Middle frontal gyrus (tissue), 1 donor: ENCODE results near the gene ABR.

Source experiments
- DNase-seq: peaks from one replicate; pipeline ENCODE4 v3.0.0-alpha.2; 2015; ENCODE audit warnings: low spot score; ENCODE audit errors: extremely low spot score

ABR gene

DNA sequence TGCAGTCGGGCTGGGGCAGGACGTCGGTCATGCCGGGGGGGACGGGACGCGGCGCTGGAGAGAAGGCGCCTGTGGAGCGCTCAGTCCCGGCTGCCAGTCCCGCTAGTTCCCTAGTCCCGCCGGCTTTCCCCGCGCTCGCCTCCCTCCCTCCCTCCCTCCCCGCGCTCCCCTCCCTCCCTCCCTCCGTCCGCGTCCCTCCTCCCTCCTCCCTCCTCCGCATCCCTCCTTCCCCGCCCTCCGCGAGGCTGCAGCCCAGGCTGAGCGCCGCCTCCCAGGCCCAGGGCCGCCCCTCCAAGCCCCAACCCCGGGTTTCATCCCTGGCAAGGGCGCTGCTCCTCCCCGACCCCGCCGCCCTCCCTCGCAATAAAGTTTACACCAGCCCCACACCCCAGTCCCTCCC lies 148.1 kb downstream of the ABR start:
- no peak for DNase-seq

GRCh38 chr17:1030684-1031532 lies 148.9 kb downstream of the ABR start:
- no peak for DNase-seq

DNA sequence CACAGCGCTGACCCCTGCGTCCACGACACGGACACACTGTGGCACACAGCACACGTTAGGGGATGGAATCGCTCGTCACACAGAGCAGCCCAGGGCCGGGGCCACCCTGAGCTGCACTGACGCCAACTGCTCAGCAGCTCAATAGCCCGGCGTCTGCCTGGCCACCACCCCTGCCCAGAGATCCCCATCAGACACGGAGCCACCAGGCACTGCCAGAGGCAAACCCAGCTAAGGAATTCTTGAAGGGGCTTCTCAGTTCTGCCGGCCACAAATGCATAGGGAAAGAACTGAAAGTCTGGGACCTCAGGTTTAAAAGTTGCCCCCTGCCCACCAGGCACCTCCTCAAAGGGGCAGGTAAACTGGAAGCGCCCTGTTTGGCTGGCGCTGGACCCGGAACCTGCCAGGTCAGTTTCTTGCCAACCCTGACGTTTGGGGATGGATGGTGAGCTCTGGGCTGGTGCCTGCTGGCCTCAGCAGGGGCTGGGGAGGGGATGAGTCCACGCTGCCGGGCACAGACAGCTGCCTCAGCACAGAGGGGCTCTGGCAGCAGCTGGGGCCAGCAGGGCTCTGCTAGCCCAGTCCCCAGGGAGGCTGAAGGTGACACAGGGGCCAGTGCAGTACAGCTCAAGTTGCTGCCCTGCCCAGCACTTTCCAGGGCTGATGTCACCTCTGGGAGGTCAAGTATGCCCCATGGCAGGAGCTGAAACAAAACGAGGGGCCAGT lies 149.7 kb downstream of the ABR start:
- DNase-seq, result no peak

DNA sequence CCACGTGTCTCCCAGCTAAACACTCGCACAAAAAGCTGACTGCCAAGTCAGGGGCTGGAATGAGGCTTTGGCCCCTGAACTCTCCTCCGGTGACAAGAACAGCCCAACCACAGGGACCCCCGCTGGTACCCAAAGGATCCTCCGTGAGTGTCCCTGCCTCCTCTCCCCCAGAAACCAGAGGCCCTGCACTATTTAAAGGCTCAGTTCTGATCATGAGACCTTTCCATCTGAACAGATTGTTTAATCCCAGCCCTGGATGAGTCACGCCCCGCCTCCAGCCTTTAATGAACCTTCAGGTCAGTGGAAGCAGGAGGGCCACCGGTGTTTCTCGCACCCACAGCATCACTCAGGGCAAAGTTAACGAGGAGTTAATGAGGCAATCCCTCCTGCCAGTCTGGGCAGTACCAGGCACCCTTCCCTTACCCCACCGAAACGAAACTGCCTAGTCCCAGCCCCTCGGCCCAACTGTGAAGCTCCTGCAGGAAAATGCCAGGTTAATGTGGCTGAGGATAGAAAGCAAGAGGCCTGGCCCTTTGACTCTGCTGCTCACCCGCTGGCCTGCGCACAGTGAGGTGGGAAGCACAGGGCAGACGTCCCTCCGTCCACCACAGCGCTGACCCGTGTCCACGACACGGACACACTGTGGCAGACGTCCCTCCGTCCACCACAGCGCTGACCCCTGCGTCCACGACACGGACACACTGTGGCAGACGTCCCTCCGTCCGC lies 150.4 kb downstream of the ABR start:
- DNase-seq, result no peak

DNA sequence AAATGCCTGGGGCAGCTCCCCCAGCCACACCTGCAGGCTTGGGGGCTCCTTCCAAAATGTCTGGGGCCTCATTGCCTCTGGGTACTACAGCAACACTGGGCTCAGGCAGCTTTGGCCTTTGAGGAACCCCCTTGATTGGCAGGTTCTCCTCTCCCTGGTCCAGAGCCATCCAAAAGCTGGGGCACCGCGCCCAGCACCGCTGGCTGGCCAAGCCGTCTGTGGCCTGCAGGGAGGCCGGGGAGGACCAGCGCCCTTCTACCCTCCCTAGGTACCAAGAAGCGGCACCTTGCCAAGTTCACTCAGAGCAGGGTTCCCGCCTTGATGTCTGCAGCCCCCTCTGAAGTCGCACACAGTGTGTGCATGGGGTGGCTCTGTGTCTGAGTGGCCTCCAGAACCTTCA lies 152.7 kb downstream of the ABR start:
- no peak for DNase-seq

DNA sequence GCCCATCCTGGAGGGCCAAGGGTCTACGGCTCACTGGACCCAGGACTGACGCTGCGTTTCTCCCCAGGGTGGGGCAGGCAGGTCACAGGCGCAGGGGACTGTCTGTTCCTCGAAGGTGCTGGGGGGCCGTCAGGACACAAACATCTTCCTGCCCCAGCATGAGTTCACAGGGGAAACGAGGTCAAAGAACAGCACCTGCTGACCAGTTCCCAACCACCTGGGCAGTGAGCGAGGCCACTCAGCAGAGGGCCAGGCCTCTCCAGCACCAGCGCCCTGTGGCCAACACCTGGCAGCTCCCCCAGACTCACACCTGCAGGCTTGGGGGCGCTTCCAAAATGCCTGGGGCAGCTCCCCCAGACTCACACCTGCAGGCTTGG lies 153.2 kb downstream of the ABR start:
- no peak for DNase-seq

- DNase-seq, result no peak
Observed at GRCh38 chr17:1025733-1026598, 153.8 kb downstream of the ABR start.

GRCh38 chr17:1024076-1024475 lies 155.7 kb downstream of the ABR start:
- DNase-seq, result no peak

- no peak for DNase-seq
Observed at GRCh38 chr17:1022278-1023024, 157.3 kb downstream of the ABR start.

DNA sequence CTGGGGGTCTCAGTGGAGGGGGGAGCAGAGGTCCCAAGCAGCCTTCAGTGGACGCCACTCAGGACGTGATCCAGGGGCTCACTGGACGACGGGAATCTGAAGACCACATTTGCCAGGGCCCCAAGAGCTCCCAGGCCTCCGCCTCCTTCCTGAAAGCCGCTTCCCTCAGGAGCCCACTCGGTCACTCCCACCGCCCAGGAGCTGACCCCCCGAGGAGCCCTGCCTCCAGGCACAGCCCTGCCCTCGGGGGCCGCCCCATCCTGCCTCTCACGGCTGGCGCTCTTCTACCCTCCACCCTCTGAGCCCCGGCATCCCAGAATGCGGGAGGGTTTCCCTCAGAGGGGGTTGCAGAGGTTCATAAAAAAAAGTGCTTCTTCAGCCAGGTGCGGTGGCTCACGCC lies 158.6 kb downstream of the ABR start:
- no peak for DNase-seq

DNA sequence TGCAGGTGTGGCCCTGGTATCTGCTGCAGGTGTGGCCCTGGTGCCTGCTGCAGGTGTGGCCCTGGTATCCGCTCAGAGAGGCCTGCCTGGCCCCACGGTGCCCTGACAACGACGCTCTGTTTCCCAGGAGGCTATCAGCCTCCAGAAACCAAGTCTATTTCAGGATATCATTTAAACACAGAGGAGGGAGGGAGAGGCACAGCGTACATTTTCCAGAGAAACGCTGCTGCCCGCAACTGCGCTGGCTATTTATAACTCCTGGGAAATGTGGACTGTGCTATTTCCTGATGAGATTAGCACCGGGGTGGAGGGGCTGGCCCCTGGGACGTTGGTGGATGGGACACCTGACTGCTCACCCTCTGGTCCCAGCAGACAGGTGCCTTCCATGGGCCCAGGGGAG lies 160.3 kb downstream of the ABR start:
- DNase-seq, result no peak

DNA sequence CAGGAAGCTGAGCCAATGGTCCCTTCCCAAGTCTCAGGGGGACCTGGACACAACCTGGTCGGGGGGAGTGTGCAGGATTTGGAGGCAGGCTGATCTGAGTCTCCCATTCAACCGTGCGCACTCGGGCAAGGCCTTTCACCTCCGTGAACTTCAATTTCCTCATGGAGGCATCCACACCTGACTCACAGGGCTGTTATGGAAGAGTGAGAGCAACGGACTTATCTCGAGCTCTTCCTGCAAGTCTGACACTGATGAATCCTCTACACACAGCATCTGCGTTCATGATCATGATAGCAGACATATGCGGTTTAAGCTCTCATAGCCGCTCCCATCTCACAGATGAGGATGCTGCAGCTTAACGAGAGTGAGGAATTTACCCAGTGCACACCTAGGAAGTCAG lies 161.2 kb downstream of the ABR start:
- DNase-seq, result no peak

DNA sequence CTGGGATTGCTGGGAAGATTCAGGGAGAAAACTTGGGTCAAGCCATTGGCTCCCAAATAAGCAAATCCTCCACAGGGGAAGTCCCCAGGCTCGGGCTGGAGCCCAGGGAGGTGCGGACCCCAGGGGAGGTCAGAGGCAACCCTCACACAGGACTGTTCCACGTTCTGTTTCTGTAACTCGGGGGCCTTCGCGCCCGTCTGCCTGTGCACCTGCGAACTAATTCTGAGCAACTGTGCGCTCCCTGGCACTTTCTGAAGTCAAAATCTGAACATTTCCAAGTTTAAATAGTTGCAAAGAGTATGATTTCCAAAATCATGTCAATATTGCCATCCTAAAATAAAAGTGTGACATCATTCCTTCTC lies 166.1 kb downstream of the ABR start:
- no peak for DNase-seq

DNA sequence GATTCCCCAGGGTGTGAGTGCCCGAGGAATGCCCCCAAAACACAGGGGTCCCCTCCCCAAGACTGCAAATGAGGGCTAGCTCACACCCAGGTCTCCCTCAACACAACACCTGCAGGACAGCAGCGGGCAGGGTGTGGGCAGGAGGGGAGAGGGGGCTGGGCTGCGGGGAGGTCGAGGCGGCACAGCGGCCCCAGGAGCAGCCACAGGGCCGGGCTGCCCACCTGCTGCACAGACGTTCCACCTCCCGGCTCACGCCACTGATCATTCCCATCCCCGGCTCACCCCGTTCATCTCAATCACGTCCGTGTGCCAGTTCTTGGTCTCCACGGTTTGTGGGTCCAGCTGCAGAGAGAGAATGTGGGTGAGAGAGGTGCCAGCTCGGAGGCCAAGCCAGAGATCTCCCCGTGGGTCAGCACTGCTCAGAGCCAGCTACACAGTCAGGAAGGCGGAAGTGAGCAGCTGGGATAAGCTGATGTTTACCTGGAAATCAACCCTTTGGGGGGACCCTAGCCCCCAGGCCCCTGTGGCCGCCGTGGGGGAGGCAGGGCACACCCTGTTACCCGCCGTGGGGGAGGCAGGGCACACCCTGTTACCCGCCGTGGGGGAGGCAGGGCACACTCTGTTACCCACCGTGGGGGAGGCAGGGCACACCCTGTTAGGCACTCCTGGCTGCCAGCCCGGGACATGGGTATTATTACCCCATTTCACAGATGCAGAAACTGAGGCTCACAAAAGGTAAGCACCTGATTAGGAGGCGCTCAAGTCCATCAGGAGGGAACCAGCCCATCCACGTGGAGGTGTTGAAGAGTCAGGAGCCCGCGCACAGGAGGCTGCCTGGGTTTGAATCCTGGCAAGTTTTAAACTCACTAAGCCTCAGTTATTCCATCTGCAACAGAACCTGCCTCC lies 166.7 kb downstream of the ABR start:
- DNase-seq, result no peak

- DNase-seq, result no peak
Observed at GRCh38 chr17:1011760-1012735, 167.7 kb downstream of the ABR start.

GRCh38 chr17:1011138-1011537 lies 168.6 kb downstream of the ABR start:
- DNase-seq, result no peak

GRCh38 chr17:1010586-1010985 lies 169.2 kb downstream of the ABR start:
- DNase-seq, result no peak

- no peak for DNase-seq
Observed at GRCh38 chr17:1010086-1010450, 169.7 kb downstream of the ABR start.
